ENCODE data around the gene TMEM8B.
"Not testable (repeated sequence)": the region's sequence is repeated elsewhere in the genome, so short reads cannot be mapped to it uniquely, and the experiment has no call there.

Gene TMEM8B

GRCh38 chr9:35907711-35908503 is 78.9 kb downstream of the TMEM8B start:
- peak; percentile 30 for DNase-seq

- DNase-seq: no peak
Observed at GRCh38 chr9:35908504-35909125, 79.6 kb downstream of the TMEM8B start.

- DNase-seq: no peak
Observed at GRCh38 chr9:35909274-35909673, 80.2 kb downstream of the TMEM8B start, which contains the start of gene SPAAR. Gene SPAAR, plus strand, starts transcription at chr9:35909490. Its CDS starts 974 bp downstream, at chr9:35910464.

- DNase-seq: no peak
Observed at GRCh38 chr9:35909687-35910612, 80.9 kb downstream of the TMEM8B start.

GRCh38 chr9:35910613-35911359 is 81.8 kb downstream of the TMEM8B start:
- DNase-seq: peak; percentile 19

GRCh38 chr9:35911690-35912089 is 82.7 kb downstream of the TMEM8B start:
- no peak for DNase-seq

GRCh38 chr9:35912791-35913400 is 83.9 kb downstream of the TMEM8B start:
- DNase-seq: no peak

- not testable (repeated sequence) for DNase-seq
Observed at GRCh38 chr9:35913429-35913828, 84.4 kb downstream of the TMEM8B start.

GRCh38 chr9:35914301-35914807 is 85.3 kb downstream of the TMEM8B start:
- no peak for DNase-seq
